HG02623 (cell line): ENCODE results near the gene PPP2R5D.
"Not testable (repeated sequence)": the region's sequence is repeated elsewhere in the genome, so short reads cannot be mapped to it uniquely, and the experiment has no call there.

ENCODE experiments used
- ATAC-seq: cut with Tn5 transposase; IDR thresholded peaks from one replicate; pipeline ENCODE4 v1.9.1; 2021; ENCODE audit warnings: moderate library complexity; ENCODE audit not compliant: unreplicated experiment

Gene PPP2R5D

GRCh38 chr6:42988486-42989020 is 4.2 kb downstream of the PPP2R5D start:
- no peak for ATAC-seq

GRCh38 chr6:42989923-42990322 is 5.6 kb downstream of the PPP2R5D start:
- ATAC-seq = no peak

GRCh38 chr6:42993445-42993844 is 9.1 kb downstream of the PPP2R5D start:
- ATAC-seq = no peak

- ATAC-seq = no peak
These were observed 12.1 kb downstream of the PPP2R5D start for GRCh38 chr6:42996513-42996912.

GRCh38 chr6:42998205-42998604 is 13.8 kb downstream of the PPP2R5D start:
- ATAC-seq = not testable (repeated sequence)

- no peak for ATAC-seq
These were observed 17.5 kb downstream of the PPP2R5D start for GRCh38 chr6:43001843-43002242.

- no peak for ATAC-seq
These were observed 21.5 kb downstream of the PPP2R5D start for GRCh38 chr6:43005844-43006243.

- no peak for ATAC-seq
These were observed 21.9 kb downstream of the PPP2R5D start for GRCh38 chr6:43006251-43006650.

- no peak for ATAC-seq
These were observed 22.8 kb downstream of the PPP2R5D start for GRCh38 chr6:43007126-43007525.

GRCh38 chr6:43009124-43009523 is 24.8 kb downstream of the PPP2R5D start:
- no peak for ATAC-seq

- no peak for ATAC-seq
These were observed 26.8 kb downstream of the PPP2R5D start for GRCh38 chr6:43011207-43011606.

- ATAC-seq = no peak
These were observed 28.0 kb downstream of the PPP2R5D start for GRCh38 chr6:43012364-43012763.

- peak; percentile 11 for ATAC-seq
These were observed 28.9 kb downstream of the PPP2R5D start for GRCh38 chr6:43013097-43013842.

- peak; percentile 87 for ATAC-seq
These were observed 29.6 kb downstream of the PPP2R5D start, which contains the start of the genes KLHDC3 and MEA1 for GRCh38 chr6:43013843-43014433. Gene KLHDC3, plus strand, starts transcription at chr6:43014249. Its CDS starts 2,944 bp downstream, at chr6:43017193. Gene MEA1, minus strand, starts transcription at chr6:43013946. Its CDS starts 133 bp downstream, at chr6:43013813.

GRCh38 chr6:43014434-43014909 is 30.1 kb downstream of the PPP2R5D start:
- ATAC-seq = no peak

GRCh38 chr6:43016176-43016942 is 32.0 kb downstream of the PPP2R5D start:
- ATAC-seq = no peak

- no peak for ATAC-seq
These were observed 32.6 kb downstream of the PPP2R5D start for GRCh38 chr6:43016943-43017334.

- ATAC-seq = no peak
These were observed 34.8 kb downstream of the PPP2R5D start for GRCh38 chr6:43019152-43019551.

- ATAC-seq = no peak
These were observed 35.8 kb downstream of the PPP2R5D start for GRCh38 chr6:43020052-43020705.

GRCh38 chr6:43020847-43021246 is 36.5 kb downstream of the PPP2R5D start:
- ATAC-seq = no peak
